K562 (cell line): Measurements from ENCODE around the gene LMLN. TPM values are rescaled to one million over a fixed set of nuclear protein-coding genes. Genes with fewer than 3 reads are reported as not detected.

Source experiments
- MGA ChIP-seq: fragments of 450-650 bp; IDR thresholded peaks from 2 replicates; pipeline ENCODE4 v1.6.1; 2016; ENCODE audit warnings: mild to moderate bottlenecking, moderate library complexity
- polyA plus RNA-seq, 8 experiments: library from polyadenylated mRNA; depleted of rRNA in 4 of 8; stranded (reverse) in 5 of 8; unstranded in 3 of 8; fragments of >200 nt; fragmentation: Nextera tagmentation in 2 of 8; fragmentation: Illumina TruSeq in 1 of 8; extraction: Ambion mirVana in 2 of 8; extraction: Trizol in 1 of 8; gene quantifications; 2 replicates each; pipeline versions ENCODE4 v1.2.1 to v1.2.3, GENCODE V29; 2011 to 2014; ENCODE audit warnings: inconsistent platforms in 1 of 8, missing spikeins in 1 of 8
- total RNA-seq, 7 experiments: library from RNA; depleted of rRNA in 6 of 7; stranded (reverse); fragments of >200 nt in 6 of 7; fragmentation: Illumina TruSeq in 2 of 7; extraction: Trizol in 2 of 7; gene quantifications; 2 replicates each; pipeline versions ENCODE4 v1.2.1 to v1.2.3, GENCODE V29; 2011 to 2021; ENCODE audit warnings: low replicate concordance in 1 of 7

The LMLN gene
- total and polyA plus RNA-seq, 9 of the 15 experiments (the other 6 are each of a cell fraction or from before 2014, with no cell fraction given): 2.2 to 15.9 (median 6.9) TPM

- peak; percentile 81 for TF ChIP-seq MGA
Measured at GRCh38 chr3:198079771-198080520, 119.9 kb downstream of the LMLN start (continued).
